NCI-H1105 (cell line): Measurements from ENCODE around the gene CKM.

Source experiments
- DNase-seq: peaks from one replicate; lab custom pipeline; 2025; lab: John Stamatoyannopoulos, UW

CKM gene

GRCh38 chr19:45322744-45323281, at the start of gene CKM:
Gene CKM (minus strand): TSS chr19:45322875. CDS start chr19:45319713, 3,162 bp downstream.
- no peak for DNase-seq

GRCh38 chr19:45370410-45371204, 47.9 kb upstream of the CKM start, which contains the start of gene ERCC2:
Gene ERCC2 (minus strand): TSS chr19:45370573. CDS start chr19:45370540, 33 bp downstream.
- peak; percentile 96 for DNase-seq

DNA sequence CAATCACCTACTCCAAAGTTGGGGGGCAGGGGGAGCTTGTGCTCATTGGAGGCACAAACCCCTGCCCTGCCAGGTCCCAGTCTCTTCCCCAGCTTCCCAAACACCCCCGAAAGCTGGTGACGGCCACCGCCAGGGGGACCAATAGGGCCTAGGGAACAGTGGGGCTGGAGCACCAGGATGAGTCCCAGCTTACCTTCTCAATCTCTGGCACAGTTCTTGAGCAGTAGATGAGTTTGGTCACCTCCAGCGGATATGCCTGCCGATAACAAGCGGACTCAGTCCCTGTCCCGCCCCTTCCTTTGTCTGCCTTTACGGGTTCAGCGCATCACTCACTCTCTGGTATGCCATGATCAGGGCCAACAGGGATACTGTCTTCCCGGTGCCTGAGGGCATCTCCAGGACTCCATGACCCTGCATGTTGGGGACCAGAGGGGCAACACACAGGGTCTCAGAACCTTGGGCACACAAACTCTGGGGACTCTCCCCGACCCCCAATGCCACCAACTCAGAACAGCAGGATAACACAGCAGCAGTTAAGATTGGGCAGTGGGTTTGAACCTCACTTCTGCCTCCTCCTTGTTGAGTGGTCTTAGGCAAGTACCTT, 46.2 kb upstream of the CKM start:
- no peak for DNase-seq

DNA sequence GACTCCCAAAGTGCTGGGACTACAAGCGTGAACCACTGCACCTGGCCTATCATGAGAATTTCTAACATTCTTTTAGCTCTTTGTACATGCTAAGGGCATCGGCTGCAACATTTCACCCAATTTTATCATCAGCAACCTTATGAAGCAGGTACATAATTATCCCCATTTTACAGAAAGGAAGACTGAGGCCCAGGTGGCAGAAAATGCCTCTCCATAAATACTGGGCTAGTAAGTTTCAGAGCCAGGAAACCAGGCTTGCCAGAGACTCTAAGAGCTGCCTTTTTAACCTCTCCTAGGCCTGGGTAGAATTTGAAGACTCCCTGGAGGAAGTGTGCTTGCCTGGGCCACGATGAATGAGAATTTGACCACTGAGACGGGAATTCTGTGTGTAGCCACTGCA, 45.5 kb upstream of the CKM start:
- no peak for DNase-seq

- DNase-seq: no peak
Measured at GRCh38 chr19:45364696-45365095, 42.0 kb upstream of the CKM start.

GRCh38 chr19:45363861-45364459, 41.3 kb upstream of the CKM start:
- DNase-seq: no peak

- DNase-seq: no peak
Measured at GRCh38 chr19:45362291-45362690, 39.6 kb upstream of the CKM start.

DNA sequence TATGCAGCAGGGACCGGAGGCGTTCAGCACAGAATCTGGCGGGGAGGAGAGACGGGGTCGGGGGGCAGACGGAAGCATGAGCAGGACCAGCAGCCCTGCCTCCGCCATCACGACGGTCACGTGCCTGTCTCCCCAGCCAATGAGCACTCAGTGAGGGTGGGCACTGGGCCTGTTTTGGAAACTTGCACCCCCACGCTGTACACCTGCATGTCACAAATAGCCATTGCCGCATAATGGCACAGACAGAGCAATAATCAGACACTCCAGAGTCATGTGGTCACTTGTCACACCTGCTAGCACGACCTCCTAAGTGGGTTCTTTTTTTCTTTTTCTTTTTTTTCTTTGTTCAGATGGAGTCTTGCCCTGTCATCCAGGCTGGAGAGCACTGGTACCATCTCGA, 38.9 kb upstream of the CKM start:
- DNase-seq: no peak

- no peak for DNase-seq
Measured at GRCh38 chr19:45358213-45358792, 35.6 kb upstream of the CKM start.

GRCh38 chr19:45357445-45357783, 34.7 kb upstream of the CKM start:
- no peak for DNase-seq

- DNase-seq: no peak
Measured at GRCh38 chr19:45356760-45357444, 34.2 kb upstream of the CKM start.

DNA sequence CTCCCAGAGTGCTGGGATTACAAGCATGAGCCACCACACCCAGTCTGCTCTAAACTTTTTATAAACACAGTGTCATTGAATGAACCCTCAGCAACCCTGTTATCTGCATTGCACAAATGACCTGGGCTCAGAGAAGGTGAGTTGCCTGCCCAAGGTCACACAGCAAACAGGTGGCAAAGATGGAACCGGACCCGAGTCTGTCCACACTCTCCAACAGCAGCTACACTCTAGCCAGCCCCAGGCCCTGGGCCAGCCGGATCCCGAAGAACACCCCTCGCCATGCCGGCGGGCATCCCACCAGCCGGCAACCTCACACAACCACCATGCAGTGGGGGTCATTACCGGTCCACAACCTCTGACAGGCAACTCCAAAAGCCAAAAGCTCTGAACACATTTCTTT, 33.2 kb upstream of the CKM start:
- no peak for DNase-seq

GRCh38 chr19:45355402-45355801, 32.7 kb upstream of the CKM start:
- DNase-seq: no peak

- DNase-seq: no peak
Measured at GRCh38 chr19:45354241-45354842, 31.7 kb upstream of the CKM start.

- DNase-seq: no peak
Measured at GRCh38 chr19:45352914-45353796, 30.5 kb upstream of the CKM start.

GRCh38 chr19:45352471-45352870, 29.8 kb upstream of the CKM start:
- DNase-seq: no peak

DNA sequence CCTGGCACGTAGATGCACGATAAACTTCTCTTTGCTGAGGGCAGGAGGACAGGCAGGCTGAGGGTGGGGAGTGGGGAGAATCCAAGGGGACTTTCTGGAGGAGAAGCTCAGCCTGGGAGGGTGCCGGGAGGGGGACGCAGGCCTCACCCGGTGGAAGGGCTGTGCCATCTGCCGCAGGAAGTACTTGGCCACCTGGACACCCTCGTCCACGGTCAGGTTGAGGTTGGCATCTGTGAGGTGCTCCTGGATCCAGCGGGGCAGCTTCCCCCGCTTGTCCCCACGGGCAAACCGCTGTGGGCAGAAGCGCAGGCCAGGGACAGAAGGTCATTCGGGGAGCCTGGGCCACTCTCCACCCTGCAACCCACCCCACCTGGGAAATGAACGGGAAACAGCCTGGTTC, 29.4 kb upstream of the CKM start:
- DNase-seq: no peak

DNA sequence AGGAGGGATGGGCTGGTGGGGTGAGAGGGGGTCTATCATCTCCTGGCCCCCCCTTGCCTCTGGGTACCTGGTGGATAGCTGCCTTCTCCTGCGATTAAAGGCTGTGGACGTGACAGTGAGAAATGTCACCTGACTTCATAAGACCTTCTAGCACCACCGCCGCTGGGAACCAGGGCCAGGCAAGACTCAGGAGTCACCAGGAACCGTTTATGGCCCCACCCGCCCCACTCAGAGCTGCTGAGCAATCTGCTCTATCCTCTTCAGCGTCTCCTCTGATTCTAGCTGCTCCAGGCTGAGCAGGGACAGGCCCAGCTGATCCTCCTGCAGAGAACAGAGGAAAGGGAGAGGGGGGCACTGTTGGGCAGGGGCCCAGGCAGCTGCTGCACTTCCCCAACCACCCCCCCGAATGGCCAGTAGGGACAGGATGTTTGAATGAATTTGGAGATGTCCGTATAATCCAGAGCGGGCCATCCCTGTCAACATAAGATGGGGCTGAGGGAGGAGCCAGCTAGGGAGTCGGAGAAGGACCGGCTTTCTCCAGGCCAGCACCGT, 28.8 kb upstream of the CKM start:
- no peak for DNase-seq

DNA sequence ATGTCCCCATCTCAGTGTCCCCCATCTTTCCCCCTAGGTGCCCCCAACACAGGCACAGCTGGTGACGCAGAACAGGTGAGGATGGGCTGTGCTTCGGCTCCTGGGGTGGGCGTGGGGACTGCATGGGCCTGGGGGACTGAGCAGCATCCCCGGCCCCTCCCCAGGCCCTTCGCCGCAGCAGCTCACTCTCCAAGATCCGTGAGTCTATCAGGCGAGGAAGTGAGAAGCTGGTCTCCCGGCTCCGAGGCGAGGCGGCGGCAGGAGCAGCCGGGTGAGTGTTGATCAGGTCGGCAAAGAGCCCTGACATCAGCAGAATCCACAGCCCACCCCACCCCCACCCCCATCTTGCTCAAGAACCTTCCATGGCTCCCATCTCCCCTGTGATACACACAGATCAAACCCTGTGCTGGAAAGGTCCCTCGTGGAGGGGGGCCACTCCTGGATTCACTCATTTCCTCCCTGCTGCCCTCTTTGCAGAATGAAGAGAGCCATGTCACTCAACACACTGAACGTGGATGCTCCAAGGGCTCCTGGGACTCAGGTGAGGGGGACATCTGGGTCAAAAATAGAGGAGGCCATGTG, 27.9 kb upstream of the CKM start:
- no peak for DNase-seq

DNA sequence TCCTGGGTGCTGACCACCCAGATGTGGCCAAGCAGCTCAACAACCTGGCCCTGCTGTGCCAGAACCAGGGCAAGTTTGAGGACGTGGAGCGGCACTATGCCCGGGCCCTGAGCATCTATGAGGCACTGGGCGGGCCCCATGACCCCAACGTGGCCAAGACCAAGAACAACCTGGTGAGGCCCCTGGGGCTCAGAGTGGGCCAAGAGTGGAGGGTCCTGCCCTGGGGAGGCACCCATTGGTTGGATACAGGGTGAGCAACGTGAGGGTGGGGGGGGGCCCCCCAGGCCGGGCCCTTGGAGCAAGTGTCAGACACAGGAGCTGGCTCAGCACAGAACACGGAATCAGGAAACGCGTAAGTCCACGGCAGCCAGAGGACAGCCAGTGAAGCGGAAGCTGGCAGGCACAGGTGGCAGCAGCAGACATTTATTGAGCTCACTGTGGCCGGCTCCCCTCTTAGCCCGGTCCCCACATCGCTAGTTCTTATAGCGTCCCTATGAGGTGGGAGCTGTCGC, 26.8 kb upstream of the CKM start:
- no peak for DNase-seq
